ENCODE results near the gene SHANK3.

DNA sequence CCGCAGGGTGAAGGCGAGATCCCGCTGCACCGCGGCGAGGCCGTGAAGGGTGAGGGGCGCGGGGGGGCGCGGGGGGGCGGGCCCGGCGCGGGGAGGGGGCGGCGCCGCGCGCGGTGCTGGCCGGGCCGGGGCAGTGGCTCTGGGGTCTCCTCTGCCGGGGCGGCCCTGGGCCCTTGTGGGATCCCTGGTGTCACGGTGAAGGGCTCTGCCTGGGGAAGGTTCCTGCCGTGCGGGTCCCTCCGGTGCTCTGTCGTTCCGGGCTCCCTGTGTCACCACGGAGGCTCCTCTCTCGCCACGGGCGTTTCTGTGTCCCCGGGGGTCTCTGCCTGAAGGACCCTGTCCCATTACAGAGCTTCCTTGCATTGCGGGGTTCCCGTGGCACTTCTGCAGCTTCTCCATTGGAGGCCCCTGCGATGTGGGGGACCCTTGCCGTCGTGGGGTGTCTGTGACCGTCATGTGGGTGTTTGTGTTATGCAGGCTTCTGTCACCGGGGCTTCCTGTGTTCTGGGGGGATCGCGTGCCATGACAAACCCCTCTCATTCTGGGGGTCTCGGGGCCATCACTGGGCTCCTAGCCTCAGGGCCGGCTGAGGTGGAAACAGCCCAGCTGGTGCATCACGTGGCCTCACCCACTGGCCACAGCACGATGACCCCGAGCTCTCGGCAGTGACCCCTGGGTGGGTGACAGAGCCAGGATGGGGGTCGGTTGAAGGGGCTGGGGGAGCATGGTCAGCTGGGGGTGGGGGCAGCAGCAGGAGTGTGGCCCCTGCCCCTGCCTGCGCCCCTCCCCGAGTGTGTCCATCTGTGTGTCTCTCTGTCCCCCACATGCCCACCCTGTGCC, 25.3 kb downstream of the SHANK3 start:
- no peak for TF ChIP-seq POLR2A (IDR thresholded peaks at IDR 0.05)
- TF ChIP-seq, protein P1, sequence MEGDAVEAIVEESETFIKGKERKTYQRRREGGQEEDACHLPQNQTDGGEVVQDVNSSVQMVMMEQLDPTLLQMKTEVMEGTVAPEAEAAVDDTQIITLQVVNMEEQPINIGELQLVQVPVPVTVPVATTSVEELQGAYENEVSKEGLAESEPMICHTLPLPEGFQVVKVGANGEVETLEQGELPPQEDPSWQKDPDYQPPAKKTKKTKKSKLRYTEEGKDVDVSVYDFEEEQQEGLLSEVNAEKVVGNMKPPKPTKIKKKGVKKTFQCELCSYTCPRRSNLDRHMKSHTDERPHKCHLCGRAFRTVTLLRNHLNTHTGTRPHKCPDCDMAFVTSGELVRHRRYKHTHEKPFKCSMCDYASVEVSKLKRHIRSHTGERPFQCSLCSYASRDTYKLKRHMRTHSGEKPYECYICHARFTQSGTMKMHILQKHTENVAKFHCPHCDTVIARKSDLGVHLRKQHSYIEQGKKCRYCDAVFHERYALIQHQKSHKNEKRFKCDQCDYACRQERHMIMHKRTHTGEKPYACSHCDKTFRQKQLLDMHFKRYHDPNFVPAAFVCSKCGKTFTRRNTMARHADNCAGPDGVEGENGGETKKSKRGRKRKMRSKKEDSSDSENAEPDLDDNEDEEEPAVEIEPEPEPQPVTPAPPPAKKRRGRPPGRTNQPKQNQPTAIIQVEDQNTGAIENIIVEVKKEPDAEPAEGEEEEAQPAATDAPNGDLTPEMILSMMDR (IDR thresholded peaks at IDR 0.05) = no peak
